HepG2 (cell line): ENCODE results near the gene CD109.
"Not testable (repeated sequence)": the region's sequence is repeated elsewhere in the genome, so short reads cannot be mapped to it uniquely, and the experiment has no call there.

Experiments
- ATF2 ChIP-seq: sonication (generic); formaldehyde crosslinking; IDR thresholded peaks from 2 replicates; pipeline ENCODE4 v1.4.0; 2020; ENCODE audit warnings: missing genetic modification reagents
- CTCF ChIP-seq: sonication (generic); formaldehyde crosslinking; IDR thresholded peaks from 2 replicates; pipeline ENCODE4 v1.5.0; 2020; ENCODE audit warnings: mild to moderate bottlenecking, missing genetic modification reagents, moderate library complexity
- FOSL2 ChIP-seq: sonication (generic); formaldehyde crosslinking; IDR thresholded peaks from 2 replicates; pipeline ENCODE4 v1.4.0; 2020; ENCODE audit warnings: missing genetic modification reagents
- GATA4 ChIP-seq: sonication (generic); IDR thresholded peaks from 2 replicates; pipeline ENCODE4 v1.6.1; 2016; ENCODE audit warnings: antibody characterized with exemption, low read depth, borderline replicate concordance
- HOXD1 ChIP-seq: sonication (generic); formaldehyde crosslinking; IDR thresholded peaks from 2 replicates; pipeline ENCODE4 v1.5.0; 2020; ENCODE audit warnings: missing genetic modification reagents
- JUNB ChIP-seq: sonication (generic); formaldehyde crosslinking; IDR thresholded peaks from 2 replicates; pipeline ENCODE4 v1.8.0; 2022; ENCODE audit warnings: missing genetic modification reagents, mild to moderate bottlenecking, borderline replicate concordance
- JUND ChIP-seq: sonication (generic); formaldehyde crosslinking; IDR thresholded peaks from 2 replicates; pipeline ENCODE4 v1.8.0; 2022; ENCODE audit warnings: mild to moderate bottlenecking, missing genetic modification reagents
- NCOA1 ChIP-seq: sonication (generic); formaldehyde crosslinking; IDR thresholded peaks from 2 replicates; pipeline ENCODE4 v1.9.0; 2021; ENCODE audit warnings: missing genetic modification reagents
- SMAD1 ChIP-seq: sonication (generic); formaldehyde crosslinking; IDR thresholded peaks from 2 replicates; pipeline ENCODE4 v1.4.0; 2020; ENCODE audit warnings: missing genetic modification reagents, low read depth, mild to moderate bottlenecking, borderline replicate concordance
- UBTF ChIP-seq: sonication (generic); formaldehyde crosslinking; IDR thresholded peaks from 2 replicates; pipeline ENCODE4 v1.4.0; 2020; ENCODE audit warnings: mild to moderate bottlenecking, missing genetic modification reagents
- ZFP41 ChIP-seq: sonication (generic); formaldehyde crosslinking; IDR thresholded peaks from 2 replicates; pipeline ENCODE4 v1.4.0; 2020; ENCODE audit warnings: mild to moderate bottlenecking, missing genetic modification reagents, borderline replicate concordance
- ZNF138 ChIP-seq: sonication (generic); formaldehyde crosslinking; IDR thresholded peaks from 2 replicates; pipeline ENCODE4 v1.5.0; 2020; ENCODE audit warnings: mild to moderate bottlenecking, low read depth, missing genetic modification reagents
- ZSCAN22 ChIP-seq: sonication (generic); formaldehyde crosslinking; IDR thresholded peaks from 2 replicates; pipeline ENCODE4 v1.4.0; 2020; ENCODE audit warnings: mild to moderate bottlenecking, missing genetic modification reagents

- not testable (repeated sequence) for TF ChIP-seq ZNF138; CTCF (CRISPR knock-in tag); UBTF (CRISPR knock-in tag); SMAD1 (CRISPR knock-in tag); JUND (CRISPR knock-in tag); JUNB; ATF2 (CRISPR knock-in tag); ZSCAN22 (CRISPR knock-in tag); ZFP41; GATA4; NCOA1 (CRISPR knock-in tag); FOSL2; HOXD1 (CRISPR knock-in tag)
These were observed 110.0 kb downstream of the CD109 start for GRCh38 chr6:73805982-73806381.
